ENCODE measurements around the gene CMSS1.
A peak's percentile ranks its signal among the peaks of the same experiment; 100 is the strongest.

Gene CMSS1

DNA sequence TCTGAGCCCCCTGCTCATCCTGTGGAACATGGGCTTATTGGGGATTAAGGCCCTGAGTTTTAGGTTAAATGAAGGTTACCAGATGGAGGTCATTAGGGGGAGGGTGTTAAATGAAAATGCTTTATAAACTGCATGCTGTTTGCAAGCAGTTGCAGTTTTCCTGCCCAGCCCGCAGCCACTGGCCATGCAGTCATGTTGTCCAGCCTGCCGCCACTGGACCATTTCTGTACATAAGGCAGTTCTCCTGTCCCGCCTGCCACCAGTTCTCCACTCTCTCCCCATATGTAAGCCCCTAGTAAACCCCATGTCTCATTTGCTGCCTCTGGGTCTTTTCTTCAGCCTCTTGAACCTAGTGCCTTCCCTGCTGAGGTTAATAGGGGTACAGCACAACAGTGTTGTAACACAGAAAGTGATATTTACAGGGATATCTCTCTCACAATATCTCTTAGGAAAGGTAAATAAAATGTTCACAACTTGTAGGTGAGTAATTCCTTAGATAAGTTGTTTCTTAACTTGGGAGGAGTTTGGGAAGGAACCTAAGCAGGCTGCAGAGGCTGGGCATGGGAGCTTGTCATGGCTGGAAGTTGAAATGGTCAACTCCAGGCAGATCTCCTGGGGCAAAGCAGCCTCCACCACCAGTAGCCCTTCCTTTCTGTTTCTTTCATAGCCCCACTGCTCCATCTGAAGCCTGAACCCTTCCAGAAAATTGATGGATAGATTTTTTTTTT lies 148.2 kb downstream of the CMSS1 start:
- DNase-seq = peak; percentile 72

DNA sequence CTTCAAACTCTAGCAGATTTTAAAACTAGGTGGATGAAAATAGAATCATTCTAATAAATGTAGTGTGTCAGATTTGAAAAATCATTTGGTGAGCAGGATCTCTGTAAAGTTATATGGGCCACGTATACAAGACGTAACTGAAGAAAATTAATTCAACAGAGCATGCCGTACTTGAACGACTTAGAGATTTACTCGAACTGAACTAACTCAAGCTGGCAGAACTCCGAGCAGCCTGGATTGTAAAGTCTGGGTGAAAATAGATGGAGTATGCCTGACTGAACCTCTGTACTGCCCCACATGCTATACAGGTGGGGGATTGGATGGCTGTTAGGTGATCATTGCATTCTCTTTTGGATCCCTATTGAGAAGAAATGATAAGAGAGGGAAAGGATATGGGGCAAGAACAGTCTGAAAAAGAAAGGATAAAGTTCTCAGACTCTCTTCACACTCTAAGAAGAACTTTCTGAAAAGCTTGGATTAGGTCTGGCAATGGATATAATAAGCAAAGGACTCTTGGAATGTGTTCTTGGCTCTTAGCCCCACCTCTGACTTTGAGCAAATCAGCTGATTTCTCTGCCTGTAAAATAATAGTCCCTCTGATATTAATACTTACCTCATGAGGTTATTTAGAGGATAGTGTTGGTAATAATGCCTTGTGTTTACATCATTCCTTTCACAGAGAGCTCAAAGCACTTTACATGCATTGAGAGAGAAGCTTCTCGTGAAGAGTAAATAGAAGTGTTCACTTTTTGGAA lies 149.2 kb downstream of the CMSS1 start:
- DNase-seq = no peak

GRCh38 chr3:99967796-99968195 lies 150.1 kb downstream of the CMSS1 start:
- DNase-seq = no peak

GRCh38 chr3:99969136-99969535 lies 151.5 kb downstream of the CMSS1 start:
- no peak for DNase-seq

DNA sequence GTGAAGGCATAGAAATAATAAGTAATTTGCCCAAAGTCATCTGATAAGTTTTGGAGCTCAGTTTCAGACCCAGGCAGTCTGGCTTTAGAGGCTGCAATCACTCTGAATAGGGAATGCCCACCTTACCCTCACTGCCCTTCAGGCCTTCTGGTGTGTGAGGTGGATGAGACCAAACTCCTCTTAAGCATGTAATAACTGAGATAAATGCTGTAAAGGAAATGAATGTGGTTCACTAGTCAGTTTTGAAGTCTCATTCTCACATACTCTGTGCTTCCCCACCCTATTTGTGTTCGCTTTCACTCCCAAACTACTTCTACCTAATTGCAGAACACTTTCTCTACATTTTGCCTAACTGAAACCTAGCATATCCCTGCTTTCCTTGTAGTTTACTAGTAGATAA lies 152.5 kb downstream of the CMSS1 start:
- no peak for DNase-seq

GRCh38 chr3:99971761-99972160 lies 154.1 kb downstream of the CMSS1 start:
- no peak for DNase-seq

DNA sequence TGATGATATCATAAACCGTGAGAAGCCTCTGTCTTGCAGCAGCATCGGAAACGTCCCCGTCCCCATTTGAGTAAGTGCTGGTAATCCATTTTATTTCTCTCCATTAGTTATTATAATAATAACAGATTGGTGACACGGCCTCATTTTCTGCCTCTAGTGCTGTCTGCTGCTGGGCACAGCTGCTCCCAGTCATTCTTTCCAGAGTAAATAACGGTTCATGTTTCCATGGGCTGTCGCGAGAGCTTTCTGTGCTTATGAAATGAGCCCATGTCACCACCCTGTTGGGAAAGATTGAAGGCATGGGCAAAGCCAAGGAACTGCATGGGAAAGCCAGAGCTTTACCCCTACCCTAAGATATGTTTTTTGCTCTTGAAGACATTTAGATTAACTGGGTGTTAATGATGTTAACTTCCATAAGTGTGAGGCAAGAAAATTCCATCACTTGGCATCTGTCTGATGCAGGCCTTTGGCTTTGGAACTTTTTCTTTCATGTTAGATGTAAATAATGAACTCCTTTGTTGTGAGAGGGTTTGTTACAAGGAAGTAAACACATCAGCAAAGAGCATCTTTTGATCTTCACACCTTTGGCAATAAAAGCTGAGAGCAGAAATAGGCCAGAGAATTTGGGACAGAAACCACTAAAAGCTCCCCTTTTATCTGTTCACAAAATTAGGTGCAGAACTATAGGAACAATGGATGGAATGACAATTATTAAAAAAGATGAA lies 154.9 kb downstream of the CMSS1 start:
- DNase-seq = peak; percentile 64

DNA sequence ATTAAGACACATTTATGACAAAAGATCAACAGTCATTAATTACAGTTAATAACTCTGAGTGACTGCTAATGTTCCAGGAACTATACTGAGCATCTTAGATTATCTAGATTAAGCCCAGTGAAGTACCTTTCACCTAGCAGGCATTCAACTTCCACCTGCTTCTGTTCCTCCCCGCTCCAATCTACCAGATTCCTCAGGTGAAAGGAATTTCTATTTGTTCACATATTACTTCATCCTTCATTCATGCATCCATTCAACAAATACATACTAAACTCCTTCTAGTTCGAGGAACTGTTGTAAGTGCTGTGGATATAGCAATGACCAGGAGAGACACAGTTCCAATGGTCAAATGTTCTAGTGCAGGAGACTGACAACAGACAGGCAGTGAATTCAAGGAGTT lies 157.3 kb downstream of the CMSS1 start:
- DNase-seq = no peak

GRCh38 chr3:99976584-99976983 lies 158.9 kb downstream of the CMSS1 start:
- no peak for DNase-seq

DNA sequence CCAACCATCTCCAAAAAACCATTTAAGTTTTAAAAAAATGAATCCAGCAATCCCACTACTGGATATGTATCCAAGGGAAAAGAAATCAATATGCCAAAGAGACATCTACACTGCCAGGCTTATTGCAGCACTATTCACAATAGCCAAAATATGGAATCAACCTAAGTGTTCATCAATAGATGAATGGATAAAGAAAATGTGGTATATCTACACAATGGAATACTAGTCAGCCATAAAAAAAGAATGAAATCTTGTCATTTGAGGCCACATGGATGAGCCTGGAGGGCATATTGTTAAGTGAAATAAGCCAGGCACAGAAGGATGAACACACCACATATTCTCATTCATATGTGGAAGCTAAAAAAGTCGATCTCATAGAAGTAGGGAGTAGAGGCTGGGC lies 160.6 kb downstream of the CMSS1 start:
- no peak for DNase-seq

- DNase-seq = no peak
Observed at GRCh38 chr3:99980606-99981005, 162.9 kb downstream of the CMSS1 start.

DNA sequence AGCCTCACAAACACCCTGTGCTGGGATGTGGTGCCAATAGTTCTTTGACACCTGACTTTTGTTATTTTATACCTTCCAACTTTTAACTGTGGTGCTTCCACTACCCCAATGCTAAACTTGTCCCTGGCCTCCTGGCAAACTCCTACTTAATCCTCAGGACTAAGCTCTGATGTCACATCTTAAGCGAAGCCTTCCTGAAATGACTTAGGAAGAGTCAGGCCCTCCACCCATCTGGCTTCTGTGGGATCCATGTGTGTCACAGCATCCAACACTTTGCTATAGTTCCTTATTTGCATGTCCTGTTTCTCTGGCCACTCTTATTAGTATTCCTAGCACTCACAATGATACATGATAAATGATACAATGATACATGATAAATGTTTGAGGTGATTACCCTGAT lies 163.5 kb downstream of the CMSS1 start:
- DNase-seq = peak; percentile 86

DNA sequence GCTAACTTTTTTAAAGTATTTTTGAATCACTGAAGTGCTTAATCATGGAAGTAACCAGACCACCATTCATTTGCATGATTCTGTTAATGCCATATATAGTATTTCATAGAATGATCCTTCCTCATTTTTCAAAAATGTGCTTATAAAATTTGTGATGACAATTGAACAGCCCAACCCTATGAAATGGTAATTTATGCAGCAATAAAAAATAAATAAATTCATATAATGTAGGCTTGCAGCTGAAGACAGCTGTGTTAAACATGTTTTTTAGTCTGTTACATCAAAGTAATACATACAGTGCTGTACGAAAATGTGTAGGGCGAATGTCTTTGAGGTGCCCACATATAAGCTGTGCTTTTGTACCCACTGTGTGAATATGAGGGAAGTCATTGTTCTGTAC lies 165.0 kb downstream of the CMSS1 start:
- no peak for DNase-seq

GRCh38 chr3:99984139-99984538 lies 166.5 kb downstream of the CMSS1 start:
- DNase-seq = no peak

- no peak for DNase-seq
Observed at GRCh38 chr3:99984668-99985067, 167.0 kb downstream of the CMSS1 start.

GRCh38 chr3:99990179-99990578 lies 172.5 kb downstream of the CMSS1 start:
- DNase-seq = no peak

DNA sequence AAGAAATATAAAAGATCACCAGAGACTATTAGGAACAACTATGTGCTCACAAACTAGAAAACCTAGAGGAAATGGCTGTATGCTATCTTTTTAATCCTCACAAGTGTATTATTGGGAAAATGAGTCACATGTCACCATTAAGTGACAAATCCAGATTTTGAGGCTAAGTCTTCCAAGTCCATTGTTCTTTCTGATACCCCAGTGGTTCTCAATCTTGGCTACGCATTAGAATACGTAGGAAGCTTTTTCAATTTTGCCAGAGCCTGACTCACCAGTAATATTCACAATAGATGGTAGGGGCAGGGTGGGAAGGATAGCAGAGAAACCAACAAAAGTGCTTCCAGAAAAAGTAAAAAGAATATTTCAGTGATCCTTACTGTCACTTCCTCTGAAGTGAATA lies 179.6 kb downstream of the CMSS1 start:
- DNase-seq = no peak

- DNase-seq = no peak
Observed at GRCh38 chr3:99999536-99999935, 181.9 kb downstream of the CMSS1 start.

DNA sequence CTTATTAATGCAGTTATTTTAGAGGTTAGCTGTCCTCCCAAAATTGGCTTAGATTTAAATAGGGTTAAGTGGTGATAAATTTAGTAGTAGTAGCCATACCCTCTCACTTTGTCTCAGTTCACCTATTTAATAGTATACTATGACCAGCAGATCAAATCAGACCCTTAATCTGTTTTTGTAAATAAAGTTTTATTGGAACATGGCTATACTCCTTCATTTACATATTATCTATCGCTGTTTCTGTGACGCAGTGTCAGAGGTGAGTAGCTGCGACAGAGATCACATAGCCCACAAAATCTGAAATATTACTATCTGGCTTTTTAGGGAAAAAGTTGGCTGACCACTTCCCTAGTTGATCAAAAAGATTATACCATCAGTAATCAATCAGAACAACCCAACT lies 183.4 kb downstream of the CMSS1 start:
- DNase-seq = no peak

GRCh38 chr3:100001526-100002270 lies 184.0 kb downstream of the CMSS1 start:
- DNase-seq = peak; percentile 44

- DNase-seq = peak; percentile 31
Observed at GRCh38 chr3:100002599-100003350, 185.1 kb downstream of the CMSS1 start.
